Measurements from ENCODE around the gene LAMC1. TPM values are rescaled to one million over a fixed set of nuclear protein-coding genes. Genes with fewer than 3 reads are reported as not detected.

LAMC1 gene
- total RNA-seq, 1 donor from 2014 or later = 164 TPM

DNA sequence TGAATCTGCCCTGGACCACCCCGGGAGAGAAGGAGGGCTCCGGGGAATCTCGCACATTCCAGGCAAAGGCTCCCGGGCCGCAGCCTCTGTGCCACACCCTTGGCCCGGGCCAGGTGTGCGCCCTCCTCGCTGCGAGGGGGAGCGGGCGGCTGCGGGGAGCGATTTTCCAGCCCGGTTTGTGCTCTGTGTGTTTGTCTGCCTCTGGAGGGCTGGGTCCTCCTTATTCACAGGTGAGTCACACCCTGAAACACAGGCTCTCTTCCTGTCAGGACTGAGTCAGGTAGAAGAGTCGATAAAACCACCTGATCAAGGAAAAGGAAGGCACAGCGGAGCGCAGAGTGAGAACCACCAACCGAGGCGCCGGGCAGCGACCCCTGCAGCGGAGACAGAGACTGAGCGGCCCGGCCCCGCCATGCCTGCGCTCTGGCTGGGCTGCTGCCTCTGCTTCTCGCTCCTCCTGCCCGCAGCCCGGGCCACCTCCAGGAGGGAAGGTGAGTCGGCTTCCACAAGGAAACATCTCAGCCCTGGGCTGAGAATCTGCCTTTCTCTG is 162.8 kb downstream of the LAMC1 start, which contains the start of gene LAMC2:
TSS of gene LAMC2 (plus strand) at position 324 of the 550 bp plus-strand sequence. CDS start at position 413, 89 bp downstream.
- peak within 1 kb of the TSS; percentile 89 for H3K27ac Mint-ChIP-seq

GRCh38 chr1:183186841-183187240 is 163.6 kb downstream of the LAMC1 start:
- TF ChIP-seq, protein P1, sequence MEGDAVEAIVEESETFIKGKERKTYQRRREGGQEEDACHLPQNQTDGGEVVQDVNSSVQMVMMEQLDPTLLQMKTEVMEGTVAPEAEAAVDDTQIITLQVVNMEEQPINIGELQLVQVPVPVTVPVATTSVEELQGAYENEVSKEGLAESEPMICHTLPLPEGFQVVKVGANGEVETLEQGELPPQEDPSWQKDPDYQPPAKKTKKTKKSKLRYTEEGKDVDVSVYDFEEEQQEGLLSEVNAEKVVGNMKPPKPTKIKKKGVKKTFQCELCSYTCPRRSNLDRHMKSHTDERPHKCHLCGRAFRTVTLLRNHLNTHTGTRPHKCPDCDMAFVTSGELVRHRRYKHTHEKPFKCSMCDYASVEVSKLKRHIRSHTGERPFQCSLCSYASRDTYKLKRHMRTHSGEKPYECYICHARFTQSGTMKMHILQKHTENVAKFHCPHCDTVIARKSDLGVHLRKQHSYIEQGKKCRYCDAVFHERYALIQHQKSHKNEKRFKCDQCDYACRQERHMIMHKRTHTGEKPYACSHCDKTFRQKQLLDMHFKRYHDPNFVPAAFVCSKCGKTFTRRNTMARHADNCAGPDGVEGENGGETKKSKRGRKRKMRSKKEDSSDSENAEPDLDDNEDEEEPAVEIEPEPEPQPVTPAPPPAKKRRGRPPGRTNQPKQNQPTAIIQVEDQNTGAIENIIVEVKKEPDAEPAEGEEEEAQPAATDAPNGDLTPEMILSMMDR (conservative IDR thresholded peaks at IDR 0.05) = no peak
- peak overlapping the region; percentile 93 for H3K4me3 Mint-ChIP-seq
- peaks cover 15% of the 10 kb centered on the region for H3K27me3 Mint-ChIP-seq
- no peaks in the 10 kb centered on the region for H3K9me3 Mint-ChIP-seq
- H3K4me1 Mint-ChIP-seq (ENCODE audit: unreplicated experiment) = peaks cover 11% of the 10 kb centered on the region
- H3K36me3 Mint-ChIP-seq = no peaks in the 10 kb centered on the region
- DNase-seq (ENCODE audit: extremely low spot score, unreplicated experiment) = no peak
- peak overlapping the region; percentile 89 for H3K27ac Mint-ChIP-seq

More for the DNA sequence above, 162.8 kb downstream of the LAMC1 start, which contains the start of gene LAMC2:
- DNase-seq (ENCODE audit: extremely low spot score, unreplicated experiment) = peak; percentile 79
- Mint-ChIP-seq H3K9me3 (no peaks in the 10 kb centered on the region), H3K4me3 (peak within 1 kb of the TSS; percentile 93), H3K27me3 (peaks cover 15% of the 10 kb centered on the region), H3K36me3 (no peaks in the 10 kb centered on the region), H3K4me1 (ENCODE audit: unreplicated experiment) (peaks cover 12% of the 10 kb centered on the region)
- TF ChIP-seq, protein P1 (conservative IDR thresholded peaks at IDR 0.05) = peak; percentile 59

GRCh38 chr1:183188240-183188639 is 165.0 kb downstream of the LAMC1 start:
- no peak overlapping the region for H3K4me3 Mint-ChIP-seq

DNA sequence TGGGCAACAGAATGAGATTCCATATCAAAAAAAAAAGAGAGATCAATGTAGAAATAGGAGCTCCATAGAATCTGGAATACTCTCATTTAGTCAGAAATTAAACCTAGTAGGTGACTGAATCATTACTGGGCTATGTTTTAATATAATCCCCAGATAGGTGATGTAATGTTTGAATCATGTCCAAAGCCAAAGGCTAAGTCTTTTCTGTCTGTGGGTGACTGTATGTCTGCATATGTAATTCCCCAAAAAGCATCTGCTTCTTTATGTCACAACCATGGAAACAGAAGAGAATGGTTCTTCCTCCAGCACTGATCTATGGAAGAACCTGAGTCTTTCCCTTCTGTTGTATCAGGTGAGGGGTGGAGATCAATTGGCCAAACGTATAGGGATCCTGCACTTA is 168.6 kb downstream of the LAMC1 start:
- Mint-ChIP-seq H3K4me1 (ENCODE audit: unreplicated experiment) (peaks cover 4% of the 10 kb centered on the region), H3K4me3 (no peak overlapping the region), H3K27ac (no peak overlapping the region), H3K9me3 (no peaks in the 10 kb centered on the region), H3K36me3 (no peaks in the 10 kb centered on the region), H3K27me3 (peaks cover 5% of the 10 kb centered on the region)
- DNase-seq (ENCODE audit: extremely low spot score, unreplicated experiment) = no peak
- TF ChIP-seq, protein P1 (conservative IDR thresholded peaks at IDR 0.05) = no peak

More at GRCh38 chr1:183188240-183188639, 165.0 kb downstream of the LAMC1 start:
- H3K9me3 Mint-ChIP-seq = no peaks in the 10 kb centered on the region
- peaks cover 11% of the 10 kb centered on the region for H3K4me1 Mint-ChIP-seq (ENCODE audit: unreplicated experiment)
- DNase-seq (ENCODE audit: extremely low spot score, unreplicated experiment) = no peak
- TF ChIP-seq, protein P1 (conservative IDR thresholded peaks at IDR 0.05) = no peak
- H3K27me3 Mint-ChIP-seq = peaks cover 15% of the 10 kb centered on the region
- H3K27ac Mint-ChIP-seq = no peak overlapping the region
- no peaks in the 10 kb centered on the region for H3K36me3 Mint-ChIP-seq

DNA sequence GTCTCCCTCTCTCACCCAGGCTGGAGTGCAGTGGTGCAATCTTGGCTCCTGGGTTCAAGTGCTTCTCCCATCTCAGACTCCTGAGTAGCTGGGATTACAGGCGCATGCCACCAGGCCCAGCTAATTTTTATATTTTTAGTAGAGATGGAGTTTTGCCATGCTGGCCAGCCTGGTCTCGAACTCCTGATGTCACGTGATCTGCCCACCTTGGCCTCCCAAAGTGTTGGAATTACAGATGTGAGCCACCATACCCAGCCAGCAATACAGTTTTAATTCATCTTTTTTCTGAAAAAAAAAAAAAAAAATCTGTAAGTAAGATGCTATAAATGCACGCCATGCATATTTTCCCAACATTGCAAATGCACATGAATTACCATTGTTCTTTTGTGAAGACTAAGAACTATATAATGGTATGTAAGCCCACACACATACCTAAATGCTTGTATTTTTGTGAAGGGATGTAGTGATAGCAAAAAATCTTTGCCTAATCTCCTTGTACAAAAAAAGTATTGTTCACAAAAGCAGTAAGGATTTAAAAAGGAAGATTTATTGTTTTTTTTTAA is 170.8 kb downstream of the LAMC1 start:
- no peaks in the 10 kb centered on the region for H3K36me3 Mint-ChIP-seq
- no peak overlapping the region for H3K4me3 Mint-ChIP-seq
- H3K4me1 Mint-ChIP-seq (ENCODE audit: unreplicated experiment) = peaks cover 4% of the 10 kb centered on the region
- peaks cover 4% of the 10 kb centered on the region for H3K27me3 Mint-ChIP-seq
- no peak overlapping the region for H3K27ac Mint-ChIP-seq
- DNase-seq (ENCODE audit: extremely low spot score, unreplicated experiment) = no peak
- H3K9me3 Mint-ChIP-seq = no peaks in the 10 kb centered on the region
- TF ChIP-seq, protein P1 (conservative IDR thresholded peaks at IDR 0.05) = no peak
